Measurements from ENCODE around the gene SLC6A8. TPM values are rescaled to one million over a fixed set of nuclear protein-coding genes. Genes with fewer than 3 reads are reported as not detected.

The SLC6A8 gene
- total and polyA plus RNA-seq, 2 donors (not counting 3 experiments of a cell fraction or from before 2014, with no cell fraction given) = 22.7 to 23.6 TPM

- no peak overlapping the region for H3K27ac ChIP-seq (ENCODE audit: insufficient read depth, low read depth, low read length)
- no TSS peak for BruUV-seq (replicated peaks)
- H3K9me1 ChIP-seq (replicated peaks; ENCODE audit: control insufficient read depth, extremely low read depth, insufficient read depth, low read length) = no peaks in the 10 kb centered on the region
- ChIA-PET CTCF (no interaction called here), POLR2A (no interaction called here)
- H3K27me3 ChIP-seq (ENCODE audit: control insufficient read depth in 2 of 2, insufficient read depth in 2 of 2, low read length in 2 of 2) = no peaks in the 10 kb centered on the region
- H3K9ac ChIP-seq (replicated peaks; ENCODE audit: extremely low read depth, insufficient read depth, low read length) = no peak overlapping the region
- intact Hi-C loops (cut with micrococcal nuclease) (no loop called here), dilution Hi-C loops (cut with MboI; ENCODE audit: extremely low pct_ligation_motif_present, low sequenced_read_pairs) (no loop called here)
- H3K4me1 ChIP-seq (ENCODE audit: control insufficient read depth, extremely low read depth, insufficient read depth, low read length) = peaks cover 19% of the 10 kb centered on the region
- H3K9me3 ChIP-seq (replicated peaks; ENCODE audit: control insufficient read depth, insufficient read depth, low read length) = no peaks in the 10 kb centered on the region
- DNase-seq (ENCODE audit: low read depth, low spot score) = no peak
- H3K79me2 ChIP-seq (ENCODE audit: control insufficient read depth, insufficient read depth, low read length) = peaks cover 2% of the 10 kb centered on the region
- H3K4me2 ChIP-seq (ENCODE audit: insufficient read depth, low read length) = no peak overlapping the region
- FAIRE-seq = no peak
- TF ChIP-seq GATA2 (IDR thresholded peaks at IDR 0.05; ENCODE audit: insufficient read depth, insufficient read length, low read depth, low read length) (no peak), EZH2 (IDR thresholded peaks at IDR 0.05; ENCODE audit: borderline replicate concordance, low read depth, low read length, severe bottlenecking) (no peak), POLR2AphosphoS5 (IDR thresholded peaks at IDR 0.05; ENCODE audit: insufficient read depth, low read depth, low read length) (no peak), POLR2A (IDR thresholded peaks at IDR 0.05; ENCODE audit: low read depth, low read length) (no peak), MAX (IDR thresholded peaks at IDR 0.05; ENCODE audit: insufficient read depth, insufficient read length) (no peak), CTCF (IDR thresholded peaks at IDR 0.05; ENCODE audit: extremely low read depth in 1 of 2, insufficient read depth in 1 of 2, low read depth in 1 of 2, low read length in 2 of 2) (no peak), MYC (IDR thresholded peaks at IDR 0.05; ENCODE audit: low read depth, low read length) (no peak), JUN (IDR thresholded peaks at IDR 0.05; ENCODE audit: borderline replicate concordance, insufficient read depth, insufficient read length, low read depth) (no peak), FOS (IDR thresholded peaks at IDR 0.05; ENCODE audit: borderline replicate concordance, insufficient read depth, low read length) (no peak)
- H4K20me1 ChIP-seq (replicated peaks; ENCODE audit: control insufficient read depth, extremely low read depth, insufficient read depth, low read length) = no peaks in the 10 kb centered on the region
- peaks cover 2 to 19% of the 10 kb centered on the region in 2 experiments for H3K36me3 ChIP-seq (ENCODE audit: control insufficient read depth in 2 of 2, extremely low read depth in 1 of 2, insufficient read depth in 2 of 2, low read length in 2 of 2)
- H2AFZ ChIP-seq (ENCODE audit: low read depth, low read length) = no peak overlapping the region
- no peak overlapping the region for H3K4me3 ChIP-seq (replicated peaks in 1 of 3; ENCODE audit: insufficient read depth in 1 of 3, low read depth in 1 of 3, low read length in 3 of 3)
Measured at GRCh38 chrX:153701706-153702105, 14.0 kb downstream of the SLC6A8 start.
